Spleen (tissue), 7 donors: ENCODE results near the gene ZEB2.

Experiments
- CTCF ChIP-seq, 11 experiments: fragments of 200-600 bp in 7 of 11; fragments of 450-650 bp in 4 of 11; sonication (generic) in 4 of 11; IDR thresholded peaks in 8 of 11; conservative IDR thresholded peaks in 3 of 11; 1 replicate in 7 of 11; 2 replicates in 4 of 11; pipeline versions ENCODE4 v1.4.0 to v1.8.0; 2016 to 2021; ENCODE audit warnings: antibody characterized with exemption in 11 of 11, inconsistent platforms in 4 of 11, mild to moderate bottlenecking in 1 of 11
- POLR2AphosphoS5 ChIP-seq, 3 donors: sonication (generic); formaldehyde crosslinking; IDR thresholded peaks; one replicate each; pipeline ENCODE4 v1.5.1; 2017; ENCODE audit warnings: antibody characterized with exemption in 3 of 3
- donor health status: DM: no; HTN: no; CAD: no; lungs with moderate emphysema.
- donor health status: DM: no; HTN: no; CAD: no.
- donor health status: DM: no; HTN: no; CAD: no.

GRCh38 chr2:144424559-144425240 is 95.2 kb downstream of the ZEB2 start:
- TF ChIP-seq CTCF (IDR thresholded peaks at IDR 0.05 in 8 of 11, conservative IDR thresholded peaks at IDR 0.05 in 3 of 11), result no peak
- TF ChIP-seq POLR2AphosphoS5 (IDR thresholded peaks at IDR 0.05), result no peak
